WERI-Rb-1 (cell line): ENCODE data around the gene RGP1.

ENCODE experiments used
- DNase-seq: peaks from one replicate; pipeline ENCODE4 v3.0.0-alpha.2; 2020
- H3K27ac ChIP-seq: fragments of 250-450 bp; sonication (Bioruptor Pico); 2 replicates; pipeline ENCODE4 v1.5.1; 2020; ENCODE audit warnings: mild to moderate bottlenecking, moderate library complexity
- H3K27me3 ChIP-seq: fragments of 250-450 bp; sonication (Bioruptor Pico); 2 replicates; pipeline ENCODE4 v1.5.1; 2021; ENCODE audit warnings: mild to moderate bottlenecking, low read depth, moderate library complexity; ENCODE audit not compliant: insufficient read depth, severe bottlenecking
- H3K36me3 ChIP-seq: fragments of 250-450 bp; sonication (Bioruptor Pico); 2 replicates; pipeline ENCODE4 v1.5.1; 2020; ENCODE audit warnings: mild to moderate bottlenecking, moderate library complexity
- H3K4me3 ChIP-seq: 2 replicates; pipeline ENCODE4 v1.5.1; 2011; ENCODE audit warnings: low read depth, mild to moderate bottlenecking, control low read depth, low read length
- H3K9me3 ChIP-seq: fragments of 250-450 bp; sonication (Bioruptor Pico); 2 replicates; pipeline ENCODE4 v1.5.1; 2021; ENCODE audit warnings: mild to moderate bottlenecking, moderate library complexity; ENCODE audit not compliant: severe bottlenecking
- TF ChIP-seq, protein P1 (sequence below): IDR thresholded peaks from 2 replicates; pipeline ENCODE4 v1.5.1; 2011; ENCODE audit warnings: low read depth, mild to moderate bottlenecking, control low read depth, inconsistent platforms, low read length

Gene RGP1

DNA sequence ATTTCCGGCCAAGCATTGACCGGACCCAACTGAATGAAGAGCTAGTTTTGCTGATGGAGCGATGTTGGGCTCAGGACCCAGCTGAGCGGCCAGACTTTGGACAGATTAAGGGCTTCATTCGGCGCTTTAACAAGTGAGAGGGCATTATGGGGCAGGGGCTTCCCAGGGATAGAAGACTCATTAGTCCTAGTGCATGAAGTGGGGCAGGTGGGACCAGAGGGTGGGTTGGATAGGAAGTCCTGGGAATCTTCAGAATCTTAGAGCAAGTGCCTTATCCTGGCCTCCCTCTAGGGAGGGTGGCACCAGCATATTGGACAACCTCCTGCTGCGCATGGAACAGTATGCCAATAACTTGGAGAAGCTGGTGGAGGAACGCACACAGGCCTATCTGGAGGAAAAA lies 57.0 kb downstream of the RGP1 start:
- no peaks in the 10 kb centered on the region for H3K9me3 ChIP-seq
- TF ChIP-seq, protein P1, sequence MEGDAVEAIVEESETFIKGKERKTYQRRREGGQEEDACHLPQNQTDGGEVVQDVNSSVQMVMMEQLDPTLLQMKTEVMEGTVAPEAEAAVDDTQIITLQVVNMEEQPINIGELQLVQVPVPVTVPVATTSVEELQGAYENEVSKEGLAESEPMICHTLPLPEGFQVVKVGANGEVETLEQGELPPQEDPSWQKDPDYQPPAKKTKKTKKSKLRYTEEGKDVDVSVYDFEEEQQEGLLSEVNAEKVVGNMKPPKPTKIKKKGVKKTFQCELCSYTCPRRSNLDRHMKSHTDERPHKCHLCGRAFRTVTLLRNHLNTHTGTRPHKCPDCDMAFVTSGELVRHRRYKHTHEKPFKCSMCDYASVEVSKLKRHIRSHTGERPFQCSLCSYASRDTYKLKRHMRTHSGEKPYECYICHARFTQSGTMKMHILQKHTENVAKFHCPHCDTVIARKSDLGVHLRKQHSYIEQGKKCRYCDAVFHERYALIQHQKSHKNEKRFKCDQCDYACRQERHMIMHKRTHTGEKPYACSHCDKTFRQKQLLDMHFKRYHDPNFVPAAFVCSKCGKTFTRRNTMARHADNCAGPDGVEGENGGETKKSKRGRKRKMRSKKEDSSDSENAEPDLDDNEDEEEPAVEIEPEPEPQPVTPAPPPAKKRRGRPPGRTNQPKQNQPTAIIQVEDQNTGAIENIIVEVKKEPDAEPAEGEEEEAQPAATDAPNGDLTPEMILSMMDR: no peak
- no peak overlapping the region for H3K27ac ChIP-seq
- H3K27me3 ChIP-seq: no peaks in the 10 kb centered on the region
- DNase-seq: no peak
- no peak overlapping the region for H3K4me3 ChIP-seq
- H3K36me3 ChIP-seq: peaks cover 76% of the 10 kb centered on the region
